ENCODE measurements around the gene KCNH8. TPM values are rescaled to one million over a fixed set of nuclear protein-coding genes. Genes with fewer than 3 reads are reported as not detected.

Gene KCNH8
- polyA plus RNA-seq, 3 donors, result 0.03 to 0.43 TPM; not detected in 1

DNA sequence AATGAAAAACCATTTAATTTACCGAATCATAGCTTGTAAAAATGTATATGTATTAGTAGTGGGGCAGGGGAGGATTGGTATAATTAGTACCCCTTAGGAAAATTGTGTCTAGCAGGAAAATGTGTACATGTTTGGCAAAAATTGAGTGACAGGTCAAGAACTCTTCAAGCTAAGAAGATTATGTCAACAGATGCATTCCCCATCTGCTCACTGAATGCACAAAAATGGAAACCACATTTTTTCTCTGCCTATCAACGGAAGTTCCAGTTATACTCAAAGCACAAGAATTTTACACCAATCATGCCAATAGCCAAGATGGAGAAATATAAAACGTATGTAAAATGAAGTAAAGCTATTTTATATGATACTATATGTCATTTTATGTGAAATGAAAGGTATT is 377.8 kb downstream of the KCNH8 start:
- 76 to 79% (median 77%) methylated on average over 3 of the region's 3 CpGs for WGBS, 3 donors
- H3K27ac ChIP-seq (ENCODE audit: low read depth, low read length), result no peak overlapping the region

DNA sequence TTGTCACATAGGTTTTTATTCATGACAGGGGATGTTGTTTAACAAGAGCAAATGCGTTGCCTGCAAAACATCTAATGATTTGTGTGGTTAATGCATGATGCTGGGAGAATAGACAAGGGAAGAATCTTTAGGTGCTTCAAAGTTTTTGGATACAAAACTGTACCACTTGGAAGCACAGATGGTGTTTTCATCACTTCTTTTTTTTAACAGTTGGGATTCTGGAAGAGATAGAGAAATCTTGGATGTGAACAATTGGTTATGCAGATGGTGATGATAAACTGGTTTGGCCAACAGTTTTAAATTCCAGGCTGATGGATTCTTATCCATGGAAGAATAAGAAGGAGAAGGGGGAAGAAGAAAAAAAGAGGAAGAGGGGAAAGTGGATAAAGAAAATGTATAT is 379.4 kb downstream of the KCNH8 start:
- 79 to 89% (median 87%) methylated on average over 1 of the region's 1 CpG for WGBS, 3 donors
- H3K27ac ChIP-seq (ENCODE audit: low read depth, low read length), result no peak overlapping the region

DNA sequence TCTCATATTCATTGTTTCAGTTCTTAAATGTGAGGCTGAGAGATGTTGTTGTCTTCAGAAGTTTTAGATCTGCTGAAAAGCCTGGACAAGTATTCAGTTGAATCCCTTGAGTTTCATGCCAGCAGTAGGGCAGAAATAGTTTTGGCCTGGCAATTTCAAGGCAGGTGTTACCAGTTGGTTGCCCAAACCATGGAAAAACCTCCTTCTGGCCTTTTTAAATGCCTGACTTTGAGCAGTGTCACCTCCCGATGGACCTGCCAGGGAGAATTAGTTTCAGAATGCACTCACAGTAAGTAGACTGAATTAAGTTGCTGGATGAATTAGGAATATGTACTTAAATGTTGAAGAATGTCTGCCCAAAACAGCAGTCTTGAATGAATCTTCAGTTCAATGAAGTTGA is 383.1 kb downstream of the KCNH8 start:
- no peak overlapping the region for H3K27ac ChIP-seq (ENCODE audit: low read depth, low read length)
- WGBS, 3 donors, result 75 to 83% (median 83%) methylated on average over 1 of the region's 1 CpG

DNA sequence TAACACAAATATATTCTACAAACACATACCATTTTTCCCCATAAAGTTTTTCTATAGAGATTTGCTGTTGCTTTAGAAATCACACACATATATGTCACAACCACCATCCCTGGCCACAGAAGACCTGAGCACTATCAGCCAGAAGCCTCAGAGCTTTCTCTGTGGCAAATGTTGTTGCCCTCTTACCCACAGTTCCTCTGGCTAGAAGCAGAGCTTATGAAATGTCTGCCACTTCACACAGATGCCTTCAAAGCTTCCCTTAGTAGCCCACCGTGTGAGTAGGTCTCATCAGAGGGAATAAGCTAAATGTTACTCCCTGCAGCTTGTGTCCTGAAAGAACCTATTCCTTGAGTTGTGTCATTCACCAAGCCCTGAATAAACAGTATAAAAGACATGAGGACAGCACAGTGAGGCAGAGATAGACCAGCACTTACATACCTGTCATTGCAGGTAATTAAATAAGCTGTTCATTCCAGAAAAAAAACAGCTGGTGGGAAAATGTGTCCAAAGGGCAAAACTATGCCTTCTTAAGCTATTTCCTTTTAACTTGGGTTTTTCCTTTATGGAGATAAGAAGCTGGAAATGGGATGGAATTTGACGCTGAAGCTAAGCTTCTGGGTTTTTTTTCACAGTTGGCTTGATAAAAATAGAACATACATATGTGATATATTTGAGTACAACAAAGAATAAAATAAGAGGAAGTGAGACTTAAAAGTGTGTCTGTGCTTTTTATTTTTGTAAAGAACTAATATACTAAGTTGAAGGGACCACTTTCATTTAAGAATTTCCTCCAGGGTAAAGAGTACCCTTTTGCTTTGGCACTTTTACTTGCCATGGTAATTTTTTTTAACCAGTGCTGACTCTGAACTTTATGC is 391.4 kb downstream of the KCNH8 start:
- 7 to 22% (median 16%) methylated on average over 2 of the region's 2 CpGs for WGBS, 3 donors
- no peak overlapping the region for H3K27ac ChIP-seq (ENCODE audit: low read depth, low read length)

DNA sequence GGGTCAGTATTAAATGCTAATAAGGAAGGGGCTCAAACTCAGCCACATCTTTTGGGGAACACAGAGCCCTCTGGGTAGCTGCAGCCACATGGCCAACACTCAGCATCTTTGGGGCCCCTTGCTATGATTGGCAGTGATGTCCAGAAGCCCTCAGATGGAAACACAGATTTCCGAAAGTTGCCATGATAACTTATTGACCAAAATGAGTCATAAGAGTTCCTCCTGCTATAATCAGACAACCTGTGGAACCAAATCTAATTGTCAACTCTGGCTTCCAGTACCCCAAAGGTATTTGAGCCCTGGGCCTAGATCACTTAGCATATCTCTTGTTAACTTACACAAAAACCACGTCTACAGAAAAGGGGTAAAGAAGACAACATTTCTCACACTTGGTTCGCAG is 392.2 kb downstream of the KCNH8 start:
- no peak overlapping the region for H3K27ac ChIP-seq (ENCODE audit: low read depth, low read length)
- WGBS, 3 donors, result 75 to 81% (median 77%) methylated on average over 3 of the region's 3 CpGs

DNA sequence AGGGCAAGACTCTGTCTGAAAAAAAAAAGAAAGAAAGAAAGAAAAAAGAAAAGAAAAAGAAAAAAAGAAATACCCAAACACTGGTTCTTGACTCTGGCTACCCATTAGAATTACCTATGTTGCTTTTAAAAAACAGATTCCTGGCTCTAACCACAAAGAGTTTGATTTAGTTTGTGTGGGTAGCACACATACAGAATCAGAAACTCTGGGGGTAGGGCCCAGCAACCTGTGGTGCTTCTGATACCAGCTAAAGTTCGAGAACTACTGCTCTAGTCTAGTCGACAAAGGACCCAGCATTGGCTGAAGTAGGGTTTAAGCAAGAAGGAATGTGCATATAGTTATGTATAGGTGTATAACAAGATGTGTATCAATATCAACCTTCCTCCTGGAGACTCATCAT is 393.0 kb downstream of the KCNH8 start:
- H3K27ac ChIP-seq (ENCODE audit: low read depth, low read length), result no peak overlapping the region
- 69 to 90% (median 75%) methylated on average over 2 of the region's 2 CpGs for WGBS, 3 donors

DNA sequence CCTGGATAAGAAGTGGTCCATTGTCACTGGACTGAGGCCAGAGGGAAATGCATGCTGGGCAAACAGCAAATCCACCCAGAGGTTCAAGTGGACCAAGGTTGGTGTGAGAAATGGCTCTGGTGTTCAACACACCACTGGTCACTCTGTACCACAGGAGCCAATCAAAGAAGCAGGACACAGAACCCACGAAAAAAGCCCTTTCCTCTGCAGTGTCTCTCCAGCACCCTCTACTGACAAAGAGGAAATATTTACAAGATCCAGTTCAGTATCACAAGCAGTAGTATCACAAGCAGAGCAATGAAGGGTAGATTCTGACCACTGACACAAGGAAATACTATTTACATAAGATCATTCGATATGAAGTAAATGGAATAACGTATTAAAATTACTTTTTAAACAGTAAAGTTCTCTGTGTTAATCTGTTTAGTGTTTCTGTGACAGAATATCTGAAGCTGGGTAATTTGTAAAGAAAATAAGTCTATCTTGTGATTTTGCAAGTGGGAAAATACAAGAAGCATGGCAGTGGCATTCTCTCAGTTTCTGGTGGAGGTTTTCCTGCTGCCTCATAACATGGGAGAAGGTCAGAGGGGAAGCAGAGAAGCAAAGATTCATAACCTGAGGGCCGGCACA is 395.0 kb downstream of the KCNH8 start:
- WGBS, 3 donors, result 21 to 29% (median 28%) methylated on average over 4 of the region's 4 CpGs
- no peak overlapping the region for H3K27ac ChIP-seq (ENCODE audit: low read depth, low read length)

DNA sequence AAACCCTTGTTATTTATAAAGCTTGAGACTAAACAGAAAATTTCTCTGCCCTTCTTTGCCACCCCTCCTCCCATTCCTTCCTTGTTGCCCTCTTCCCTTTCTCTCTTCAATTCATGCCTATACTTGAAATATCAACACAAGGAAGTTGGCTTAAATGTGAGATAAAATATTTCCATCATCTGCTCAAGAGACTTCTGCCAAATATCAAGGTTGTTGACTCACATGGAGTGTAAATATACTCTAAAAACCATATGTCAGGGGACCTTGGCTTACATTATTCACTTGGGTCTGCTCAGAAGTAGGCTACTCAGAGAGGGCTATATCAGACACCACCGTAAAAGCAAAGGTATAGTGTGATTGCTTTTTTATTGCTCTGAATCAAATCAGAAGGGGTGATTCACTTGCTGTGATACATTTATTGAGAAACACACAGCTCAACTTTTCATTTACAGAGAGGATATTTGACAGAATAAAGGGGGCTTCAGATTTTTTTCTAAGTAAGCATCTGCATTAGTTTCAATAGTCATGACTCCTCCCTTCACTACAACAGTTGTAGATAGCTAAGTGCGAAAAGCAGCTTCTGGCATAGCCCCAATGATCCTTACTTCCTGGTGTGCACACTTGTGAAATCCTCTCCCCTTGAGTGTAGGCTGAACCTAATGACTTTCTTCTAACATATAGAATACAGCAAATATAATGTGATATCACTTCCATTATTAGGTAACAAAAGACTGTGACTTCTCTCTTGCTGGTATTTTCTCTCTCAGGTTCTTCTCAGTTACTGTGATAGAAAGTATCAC is 399.6 kb downstream of the KCNH8 start:
- no peak overlapping the region for H3K27ac ChIP-seq (ENCODE audit: low read depth, low read length)
- WGBS, 3 donors, result 46 to 73% (median 71%) methylated on average over 2 of the region's 2 CpGs

DNA sequence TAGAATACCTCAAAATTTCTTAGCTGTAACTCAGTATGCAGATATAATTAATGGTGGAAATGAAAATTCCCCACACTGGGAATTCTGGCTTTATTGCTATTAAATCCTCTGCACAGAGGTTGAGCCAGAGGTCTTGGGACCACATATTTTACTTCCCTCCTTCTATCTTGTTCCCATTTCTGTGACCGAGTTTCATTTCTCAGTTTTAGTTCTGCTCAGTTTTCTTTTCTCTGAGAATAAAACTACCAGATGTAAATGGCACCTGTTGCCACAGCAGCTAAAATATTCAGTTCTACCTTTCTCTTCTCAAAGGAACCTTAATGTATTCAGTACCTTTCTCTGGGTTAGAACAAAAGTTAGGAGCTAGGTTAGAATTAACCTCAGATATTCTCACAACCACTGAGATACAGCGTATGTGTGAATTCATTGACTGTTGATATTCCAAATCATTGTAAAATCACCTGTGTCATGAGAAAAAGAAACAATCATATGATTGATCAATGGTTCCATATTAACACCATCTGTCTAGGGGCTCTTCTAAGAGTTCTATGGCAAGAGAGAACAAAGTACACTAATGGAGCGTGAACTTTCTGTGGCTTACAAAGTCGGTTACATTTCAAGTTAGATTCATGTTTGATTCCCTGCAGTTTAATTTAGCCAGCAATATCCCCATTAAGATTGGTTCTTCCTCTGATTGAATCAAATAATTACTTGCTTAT is 411.6 kb downstream of the KCNH8 start:
- WGBS, 3 donors, result 65 to 74% (median 68%) methylated on average over 4 of the region's 4 CpGs
- no peak overlapping the region for H3K27ac ChIP-seq (ENCODE audit: low read depth, low read length)

DNA sequence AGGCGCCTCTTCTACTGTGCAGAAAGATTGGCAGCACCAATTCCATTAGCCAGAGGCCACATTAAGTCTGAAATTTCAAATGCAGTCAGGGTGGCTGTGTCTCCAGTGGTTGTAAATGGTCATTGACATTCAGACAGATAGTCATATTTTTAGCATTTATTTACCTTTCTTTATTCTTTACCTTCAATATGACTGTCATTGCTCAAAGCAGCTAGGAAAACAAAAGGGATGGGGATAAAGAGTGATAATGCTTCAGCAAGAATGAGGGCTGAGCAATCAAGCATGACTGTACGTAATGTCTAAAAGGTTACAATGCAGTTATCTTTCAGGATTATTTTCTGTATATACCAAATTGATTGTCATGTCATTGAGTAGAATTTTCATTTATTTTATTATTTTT is 425.3 kb downstream of the KCNH8 start:
- H3K27ac ChIP-seq (ENCODE audit: low read depth, low read length), result no peak overlapping the region
- WGBS, 3 donors, result 81 to 91% (median 84%) methylated on average over 2 of the region's 2 CpGs

DNA sequence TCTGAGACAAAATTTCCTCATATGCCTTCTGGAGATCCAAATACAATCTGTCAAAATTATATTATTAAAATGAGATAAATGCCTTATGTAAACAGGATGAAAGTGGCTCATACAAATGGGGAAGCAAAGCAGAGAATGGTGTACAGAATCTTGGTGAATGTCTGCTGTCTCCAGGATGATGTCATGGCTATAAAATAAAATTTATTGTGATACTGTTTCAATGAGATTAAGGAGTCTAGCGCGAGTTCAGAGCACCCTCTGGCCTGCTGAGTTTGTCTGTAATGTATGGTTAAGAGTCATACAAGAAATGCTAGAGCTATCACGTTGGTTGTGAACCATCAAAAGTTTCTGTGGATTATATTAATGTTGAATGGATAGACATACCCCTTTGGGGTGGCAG is 426.0 kb downstream of the KCNH8 start:
- no peak overlapping the region for H3K27ac ChIP-seq (ENCODE audit: low read depth, low read length)
- 68 to 78% (median 72%) methylated on average over 3 of the region's 3 CpGs for WGBS, 3 donors

DNA sequence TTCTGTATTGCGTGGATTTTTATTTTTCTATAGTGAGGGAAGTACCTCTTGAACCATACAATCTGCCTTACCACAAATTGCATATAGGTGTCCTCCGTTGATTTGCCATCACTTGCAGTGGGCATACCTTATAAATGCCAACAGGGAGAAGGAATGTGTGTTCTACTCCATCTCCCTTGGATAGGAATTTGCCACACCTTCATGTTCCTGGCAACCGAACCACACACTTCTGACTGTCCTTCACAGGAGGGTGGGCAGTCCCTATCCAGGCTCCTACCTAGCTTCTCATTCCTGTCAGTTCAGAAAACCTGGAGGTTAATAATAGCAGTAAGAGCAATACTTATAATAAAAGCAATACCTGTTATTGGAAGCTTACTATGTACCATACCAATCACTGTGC is 428.0 kb downstream of the KCNH8 start:
- WGBS, 3 donors, result 82 to 91% (median 86%) methylated on average over 3 of the region's 3 CpGs
- no peak overlapping the region for H3K27ac ChIP-seq (ENCODE audit: low read depth, low read length)

Data from adipose tissue (tissue), 3 donors.